ENCODE measurements around the gene ATP9A. TPM values are rescaled to one million over a fixed set of nuclear protein-coding genes. Genes with fewer than 3 reads are reported as not detected.

The ATP9A gene
- total RNA-seq, 6 experiments from 2014 or later, result 10.5 to 17.4 (median 13.0) TPM

GRCh38 chr20:51734876-51735720, 33.1 kb downstream of the ATP9A start:
- 42% methylated on average over 10 of the region's 13 CpGs for WGBS (ENCODE audit: insufficient coverage, low coverage, low lambda C conversion rate, missing lambda C conversion rate)
- Histone ChIP-seq H3K4me1 (no peaks in the 10 kb centered on the region), H3K36me3 (no peaks in the 10 kb centered on the region), H3K27ac (no peak overlapping the region), H3K9me3 (no peaks in the 10 kb centered on the region), H3K27me3 (no peaks in the 10 kb centered on the region), H3K4me3 (no peak overlapping the region)
- ATAC-seq (no peak), DNase-seq (no peak)
- no peak for TF ChIP-seq POLR2A (IDR thresholded peaks at IDR 0.05)
- no peak for TF ChIP-seq CTCF (IDR thresholded peaks at IDR 0.05)
- intact Hi-C loops (cut with DNase I), result no loop called here

GRCh38 chr20:51733070-51733469, 35.1 kb downstream of the ATP9A start:
- H3K36me3 ChIP-seq, result no peaks in the 10 kb centered on the region
- no peaks in the 10 kb centered on the region for H3K9me3 ChIP-seq
- no peak overlapping the region for H3K27ac ChIP-seq
- no peaks in the 10 kb centered on the region for H3K27me3 ChIP-seq
- ATAC-seq (no peak), DNase-seq (no peak)
- intact Hi-C loops (cut with DNase I), result no loop called here
- WGBS (ENCODE audit: insufficient coverage, low coverage, low lambda C conversion rate, missing lambda C conversion rate), result 94% methylated on average over 3 of the region's 3 CpGs
- no peaks in the 10 kb centered on the region for H3K4me1 ChIP-seq
- no peak for TF ChIP-seq POLR2A (IDR thresholded peaks at IDR 0.05)
- TF ChIP-seq CTCF (IDR thresholded peaks at IDR 0.05), result no peak
- H3K4me3 ChIP-seq, result no peak overlapping the region

GRCh38 chr20:51732096-51732791, 35.9 kb downstream of the ATP9A start:
- intact Hi-C loops (cut with DNase I), result no loop called here
- no peaks in the 10 kb centered on the region for H3K4me1 ChIP-seq
- WGBS (ENCODE audit: insufficient coverage, low coverage, low lambda C conversion rate, missing lambda C conversion rate), result 83% methylated on average over 6 of the region's 12 CpGs
- H3K27ac ChIP-seq, result peak overlapping the region in 1 of 3 donors; percentile 34
- no peaks in the 10 kb centered on the region for H3K36me3 ChIP-seq
- ATAC-seq, result no peak
- TF ChIP-seq CTCF (IDR thresholded peaks at IDR 0.05) (no peak), POLR2A (IDR thresholded peaks at IDR 0.05) (no peak)
- H3K4me3 ChIP-seq, result no peak overlapping the region
- no peaks in the 10 kb centered on the region for H3K27me3 ChIP-seq
- no peak for DNase-seq
- no peaks in the 10 kb centered on the region for H3K9me3 ChIP-seq

GRCh38 chr20:51731731-51732095, 36.5 kb downstream of the ATP9A start:
- Histone ChIP-seq H3K4me3 (no peak overlapping the region), H3K4me1 (no peaks in the 10 kb centered on the region), H3K27me3 (no peaks in the 10 kb centered on the region), H3K27ac (no peak overlapping the region), H3K9me3 (no peaks in the 10 kb centered on the region), H3K36me3 (no peaks in the 10 kb centered on the region)
- DNase-seq (no peak), ATAC-seq (no peak)
- intact Hi-C loops (cut with DNase I), result no loop called here
- TF ChIP-seq POLR2A (IDR thresholded peaks at IDR 0.05) (no peak), CTCF (IDR thresholded peaks at IDR 0.05) (no peak)
- 32% methylated on average over 6 of the region's 7 CpGs for WGBS (ENCODE audit: insufficient coverage, low coverage, low lambda C conversion rate, missing lambda C conversion rate)

All from right lobe of liver (tissue), 6 donors.